SU-DHL-6 (cell line): ENCODE results near the gene KLHL29.

Experiments
- H2AFZ ChIP-seq: fragments of 200-600 bp; sonication (generic); 2 replicates; pipeline ENCODE4 v1.6.1; 2014; ENCODE audit warnings: low read depth, mild to moderate bottlenecking, moderate library complexity, mixed read lengths, antibody characterized with exemption, low read length; ENCODE audit not compliant: severe bottlenecking
- H3F3A ChIP-seq: fragments of 200-600 bp; shearing (Covaris generic); 2 replicates; pipeline ENCODE4 v1.6.0; 2016; ENCODE audit warnings: antibody characterized with exemption, mild to moderate bottlenecking; ENCODE audit not compliant: insufficient read depth
- H3K27ac ChIP-seq: fragments of 200-600 bp; sonication (generic); 2 replicates; pipeline ENCODE4 v1.5.1; 2016; ENCODE audit warnings: low read depth, mild to moderate bottlenecking, low read length, moderate library complexity, mixed read lengths
- H3K27me3 ChIP-seq: fragments of 200-600 bp; sonication (generic), shearing (Covaris generic); 2 replicates; pipeline ENCODE4 v1.6.0; 2014; ENCODE audit warnings: mild to moderate bottlenecking, low read length
- H3K36me3 ChIP-seq: fragments of 200-600 bp; sonication (generic); 2 replicates; pipeline ENCODE4 v1.6.1; 2014; ENCODE audit warnings: mild to moderate bottlenecking, low read length, mixed read lengths
- H3K4me2 ChIP-seq: fragments of 300-600, 200-600 bp; shearing (Covaris generic), sonication (generic); 2 replicates; pipeline ENCODE4 v1.6.0; 2014; ENCODE audit warnings: low read length, low read depth, mild to moderate bottlenecking; ENCODE audit not compliant: poor library complexity, severe bottlenecking
- H3K4me3 ChIP-seq: fragments of 200-600 bp; sonication (generic); 2 replicates; pipeline ENCODE4 v1.5.1; 2014; ENCODE audit warnings: antibody characterized with exemption, low read length, mild to moderate bottlenecking, mixed read lengths; ENCODE audit not compliant: insufficient read depth, poor library complexity, severe bottlenecking
- H3K79me2 ChIP-seq: fragments of 200-600 bp; sonication (generic); 2 replicates; pipeline ENCODE4 v1.6.1; 2014; ENCODE audit warnings: mild to moderate bottlenecking, low read length, moderate library complexity; ENCODE audit not compliant: insufficient read depth
- H3K9ac ChIP-seq: fragments of 200-600 bp; sonication (generic); 2 replicates; pipeline ENCODE4 v1.7.0; 2014; ENCODE audit warnings: mild to moderate bottlenecking, low read length
- H3K9me2 ChIP-seq: fragments of 200-600 bp; sonication (generic); replicated peaks from 2 replicates; pipeline ENCODE4 v1.6.1; 2014; ENCODE audit warnings: low read length; ENCODE audit not compliant: insufficient read depth
- H3K9me3 ChIP-seq: fragments of 200-600 bp; sonication (generic); 2 replicates; pipeline ENCODE4 v1.6.1; 2014; ENCODE audit warnings: low read length, mixed read lengths; ENCODE audit not compliant: insufficient read depth
- H4K20me1 ChIP-seq: fragments of 200-600 bp; sonication (generic); 2 replicates; pipeline ENCODE4 v1.6.1; 2014; ENCODE audit warnings: low read depth, mild to moderate bottlenecking, antibody characterized with exemption, low read length, moderate library complexity, mixed read lengths
- CTCF ChIP-seq: fragments of 200-600 bp; sonication (generic); IDR thresholded peaks from one replicate; pipeline ENCODE4 v1.5.1; 2017; ENCODE audit warnings: antibody characterized with exemption, mild to moderate bottlenecking, low read length, moderate library complexity; ENCODE audit not compliant: insufficient read depth, poor library complexity, severe bottlenecking
- EZH2phosphoT487 ChIP-seq: fragments of 200-600 bp; sonication (generic), shearing (Covaris generic); conservative IDR thresholded peaks from 2 replicates; pipeline ENCODE4 v1.6.1; 2018; ENCODE audit warnings: mild to moderate bottlenecking, antibody characterized with exemption, low read length, moderate library complexity, mixed read lengths

Gene KLHL29

GRCh38 chr2:23507267-23508065, 122.5 kb downstream of the KLHL29 start:
- no peaks in the 10 kb centered on the region for H3K9me3 ChIP-seq
- H3K9ac ChIP-seq, result no peak overlapping the region
- no peak overlapping the region for H3K4me2 ChIP-seq
- H3K4me3 ChIP-seq, result no peak overlapping the region
- no peaks in the 10 kb centered on the region for H3K27me3 ChIP-seq
- no peaks in the 10 kb centered on the region for H3K9me2 ChIP-seq
- no peaks in the 10 kb centered on the region for H3K79me2 ChIP-seq
- no peaks in the 10 kb centered on the region for H3K36me3 ChIP-seq
- no peak overlapping the region for H3K27ac ChIP-seq
- H3F3A ChIP-seq, result no peaks in the 10 kb centered on the region
- TF ChIP-seq CTCF (no peak), EZH2phosphoT487 (no peak)
- H2AFZ ChIP-seq, result no peak overlapping the region
- no peaks in the 10 kb centered on the region for H4K20me1 ChIP-seq

- TF ChIP-seq EZH2phosphoT487 (no peak), CTCF (no peak)
- H3K27me3 ChIP-seq, result no peaks in the 10 kb centered on the region
- no peak overlapping the region for H3K27ac ChIP-seq
Measured at GRCh38 chr2:23508066-23508390, 123.0 kb downstream of the KLHL29 start.

GRCh38 chr2:23509103-23509502, 124.1 kb downstream of the KLHL29 start:
- no peak overlapping the region for H3K27ac ChIP-seq
- H2AFZ ChIP-seq, result no peak overlapping the region
- H3K79me2 ChIP-seq, result no peaks in the 10 kb centered on the region

More at GRCh38 chr2:23508066-23508390, 123.0 kb downstream of the KLHL29 start:
- no peak overlapping the region for H2AFZ ChIP-seq
- H4K20me1 ChIP-seq, result no peaks in the 10 kb centered on the region
- no peak overlapping the region for H3K9ac ChIP-seq
- H3K4me2 ChIP-seq, result no peak overlapping the region
- H3K4me3 ChIP-seq, result no peak overlapping the region
- H3K9me3 ChIP-seq, result no peaks in the 10 kb centered on the region
- no peaks in the 10 kb centered on the region for H3F3A ChIP-seq
- H3K36me3 ChIP-seq, result no peaks in the 10 kb centered on the region
- H3K79me2 ChIP-seq, result no peaks in the 10 kb centered on the region
- no peaks in the 10 kb centered on the region for H3K9me2 ChIP-seq

More at GRCh38 chr2:23509103-23509502, 124.1 kb downstream of the KLHL29 start:
- Histone ChIP-seq H3K9ac (no peak overlapping the region), H3K9me2 (no peaks in the 10 kb centered on the region), H3K9me3 (no peaks in the 10 kb centered on the region), H3K36me3 (no peaks in the 10 kb centered on the region), H3K4me2 (no peak overlapping the region), H3F3A (no peaks in the 10 kb centered on the region), H4K20me1 (no peaks in the 10 kb centered on the region), H3K4me3 (no peak overlapping the region), H3K27me3 (no peaks in the 10 kb centered on the region)
- TF ChIP-seq CTCF, result no peak
- no peak for TF ChIP-seq EZH2phosphoT487
